GM21737 (cell line): ENCODE results near the gene DOCK3.
"Not testable (repeated sequence)": the region's sequence is repeated elsewhere in the genome, so short reads cannot be mapped to it uniquely, and the experiment has no call there.

Source experiments
- ATAC-seq: cut with Tn5 transposase; IDR thresholded peaks from one replicate; pipeline ENCODE4 v1.9.1; 2021; ENCODE audit warnings: mild to moderate bottlenecking, moderate library complexity; ENCODE audit not compliant: unreplicated experiment

DOCK3 gene

GRCh38 chr3:51279448-51279847 is 604.7 kb downstream of the DOCK3 start:
- ATAC-seq: no peak

GRCh38 chr3:51280176-51280575 is 605.4 kb downstream of the DOCK3 start:
- no peak for ATAC-seq

GRCh38 chr3:51282931-51283330 is 608.2 kb downstream of the DOCK3 start:
- ATAC-seq: no peak

GRCh38 chr3:51283421-51283820 is 608.7 kb downstream of the DOCK3 start:
- no peak for ATAC-seq

- no peak for ATAC-seq
Measured at GRCh38 chr3:51295625-51296024, 620.9 kb downstream of the DOCK3 start.

- no peak for ATAC-seq
Measured at GRCh38 chr3:51297333-51297732, 622.6 kb downstream of the DOCK3 start.

GRCh38 chr3:51304230-51304629 is 629.5 kb downstream of the DOCK3 start:
- ATAC-seq: no peak

- no peak for ATAC-seq
Measured at GRCh38 chr3:51306093-51306492, 631.4 kb downstream of the DOCK3 start.

GRCh38 chr3:51307458-51307857 is 632.7 kb downstream of the DOCK3 start:
- ATAC-seq: no peak

GRCh38 chr3:51307945-51308607 is 633.3 kb downstream of the DOCK3 start:
- not testable (repeated sequence) for ATAC-seq

GRCh38 chr3:51311055-51311454 is 636.3 kb downstream of the DOCK3 start:
- ATAC-seq: no peak

GRCh38 chr3:51328206-51328605 is 653.5 kb downstream of the DOCK3 start:
- no peak for ATAC-seq

- no peak for ATAC-seq
Measured at GRCh38 chr3:51330046-51330445, 655.3 kb downstream of the DOCK3 start.

- ATAC-seq: no peak
Measured at GRCh38 chr3:51332156-51332555, 657.4 kb downstream of the DOCK3 start.

- ATAC-seq: no peak
Measured at GRCh38 chr3:51333021-51333420, 658.3 kb downstream of the DOCK3 start.

GRCh38 chr3:51336261-51336660 is 661.5 kb downstream of the DOCK3 start:
- ATAC-seq: no peak

GRCh38 chr3:51337666-51338065 is 662.9 kb downstream of the DOCK3 start:
- ATAC-seq: no peak

- ATAC-seq: no peak
Measured at GRCh38 chr3:51338632-51339031, 663.9 kb downstream of the DOCK3 start.

- ATAC-seq: no peak
Measured at GRCh38 chr3:51340013-51340829, 665.5 kb downstream of the DOCK3 start.

- no peak for ATAC-seq
Measured at GRCh38 chr3:51340989-51341636, 666.4 kb downstream of the DOCK3 start.

GRCh38 chr3:51343918-51344687 is 669.4 kb downstream of the DOCK3 start:
- no peak for ATAC-seq
